Measurements from ENCODE around the gene CSF3.

DNA sequence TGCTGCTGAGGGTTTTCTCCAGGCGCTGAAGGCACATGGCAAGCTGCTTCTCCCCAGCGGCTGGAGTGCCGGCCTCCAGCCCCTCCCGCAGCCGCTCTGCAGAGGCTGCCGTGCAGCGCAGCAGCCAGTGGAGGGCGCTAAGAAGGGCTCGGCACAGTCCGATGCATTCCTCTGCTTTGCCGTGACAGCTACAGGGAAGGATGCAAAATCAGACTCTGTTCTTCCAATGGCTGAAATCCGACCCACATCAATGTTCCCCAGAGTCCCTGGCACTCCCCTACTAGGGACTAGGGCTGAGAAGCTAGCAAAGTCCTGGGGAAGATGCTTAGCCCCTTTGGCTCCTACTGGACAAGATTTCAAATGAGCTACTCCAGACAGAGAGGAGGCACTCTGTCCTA is 19.9 kb downstream of the CSF3 start:
- TF ChIP-seq POLR2A (IDR thresholded peaks at IDR 0.05) = no peak
- TF ChIP-seq, protein P1, sequence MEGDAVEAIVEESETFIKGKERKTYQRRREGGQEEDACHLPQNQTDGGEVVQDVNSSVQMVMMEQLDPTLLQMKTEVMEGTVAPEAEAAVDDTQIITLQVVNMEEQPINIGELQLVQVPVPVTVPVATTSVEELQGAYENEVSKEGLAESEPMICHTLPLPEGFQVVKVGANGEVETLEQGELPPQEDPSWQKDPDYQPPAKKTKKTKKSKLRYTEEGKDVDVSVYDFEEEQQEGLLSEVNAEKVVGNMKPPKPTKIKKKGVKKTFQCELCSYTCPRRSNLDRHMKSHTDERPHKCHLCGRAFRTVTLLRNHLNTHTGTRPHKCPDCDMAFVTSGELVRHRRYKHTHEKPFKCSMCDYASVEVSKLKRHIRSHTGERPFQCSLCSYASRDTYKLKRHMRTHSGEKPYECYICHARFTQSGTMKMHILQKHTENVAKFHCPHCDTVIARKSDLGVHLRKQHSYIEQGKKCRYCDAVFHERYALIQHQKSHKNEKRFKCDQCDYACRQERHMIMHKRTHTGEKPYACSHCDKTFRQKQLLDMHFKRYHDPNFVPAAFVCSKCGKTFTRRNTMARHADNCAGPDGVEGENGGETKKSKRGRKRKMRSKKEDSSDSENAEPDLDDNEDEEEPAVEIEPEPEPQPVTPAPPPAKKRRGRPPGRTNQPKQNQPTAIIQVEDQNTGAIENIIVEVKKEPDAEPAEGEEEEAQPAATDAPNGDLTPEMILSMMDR (IDR thresholded peaks at IDR 0.05) = peak; percentile 52 to 63 (median 60)
- TF ChIP-seq POLR2AphosphoS5 (IDR thresholded peaks at IDR 0.05) = no peak

All from transverse colon (tissue), 4 donors.